Right atrium auricular region (tissue), 2 donors: ENCODE data around the gene MYO1E. TPM values are rescaled to one million over a fixed set of nuclear protein-coding genes. Genes with fewer than 3 reads are reported as not detected.

Experiments used
- DNase-seq: peaks from one replicate; pipeline ENCODE4 v3.0.0-alpha.2; 2019; ENCODE audit warnings: low spot score
- H3K27ac ChIP-seq, 2 donors: fragments of 200-600 bp; sonication (generic); 1 replicate in 1 of 2; 2 replicates in 1 of 2; pipeline ENCODE4 v1.5.1; 2016 to 2019
- H3K27me3 ChIP-seq, 2 donors: fragments of 200-600 bp; sonication (generic); one replicate each; pipeline versions ENCODE4 v1.5.1 to v1.6.0; 2017 to 2019
- H3K36me3 ChIP-seq: fragments of 200-600 bp; sonication (generic); one replicate; pipeline ENCODE4 v1.5.1; 2016
- H3K4me1 ChIP-seq, 2 donors: fragments of 200-600 bp; sonication (generic); one replicate each; pipeline versions ENCODE4 v1.5.1 to v1.6.0; 2017 to 2019
- H3K4me3 ChIP-seq, 2 donors: fragments of 200-600 bp; sonication (generic); 1 replicate in 1 of 2; 2 replicates in 1 of 2; pipeline ENCODE4 v1.5.1; 2017 to 2019; ENCODE audit warnings: mild to moderate bottlenecking in 1 of 2, moderate library complexity in 1 of 2
- H3K9me3 ChIP-seq, 2 donors: fragments of 200-600 bp; sonication (generic); one replicate each; pipeline ENCODE4 v1.5.1; 2019
- CTCF ChIP-seq, 2 donors: fragments of 200-600 bp; sonication (generic); IDR thresholded peaks; one replicate each; pipeline ENCODE4 v1.5.1; 2019; ENCODE audit warnings: antibody characterized with exemption in 2 of 2
- total RNA-seq, 2 donors: library from RNA; depleted of rRNA; stranded (reverse); fragments of >200 nt; gene quantifications; one replicate each; pipeline ENCODE4 v1.1.0, GENCODE V29; 2016

Gene MYO1E
- total RNA-seq, 2 donors from 2014 or later: 9.6 to 17.2 TPM

- peaks cover 0 to 23% of the 10 kb centered on the region in 2 donors for H3K4me1 ChIP-seq
Observed at GRCh38 chr15:59174151-59174834, 198.4 kb downstream of the MYO1E start.

GRCh38 chr15:59173194-59173593 lies 199.5 kb downstream of the MYO1E start:
- Histone ChIP-seq H3K4me1 (peaks cover 0 to 23% of the 10 kb centered on the region in 2 donors), H3K9me3 (no peaks in the 10 kb centered on the region), H3K27me3 (no peaks in the 10 kb centered on the region), H3K27ac (no peak overlapping the region), H3K36me3 (peaks cover 21% of the 10 kb centered on the region), H3K4me3 (no peak overlapping the region)
- DNase-seq: no peak
- no peak for TF ChIP-seq CTCF (IDR thresholded peaks at IDR 0.05)

More at GRCh38 chr15:59174151-59174834, 198.4 kb downstream of the MYO1E start:
- no peaks in the 10 kb centered on the region for H3K9me3 ChIP-seq
- DNase-seq: no peak
- no peak overlapping the region for H3K27ac ChIP-seq
- no peak for TF ChIP-seq CTCF (IDR thresholded peaks at IDR 0.05)
- no peaks in the 10 kb centered on the region for H3K27me3 ChIP-seq
- H3K36me3 ChIP-seq: peaks cover 21% of the 10 kb centered on the region
- H3K4me3 ChIP-seq: no peak overlapping the region

- Histone ChIP-seq H3K27ac (no peak overlapping the region), H3K4me3 (no peak overlapping the region), H3K4me1 (peaks cover 0 to 23% of the 10 kb centered on the region in 2 donors), H3K9me3 (no peaks in the 10 kb centered on the region), H3K36me3 (peaks cover 15% of the 10 kb centered on the region), H3K27me3 (no peaks in the 10 kb centered on the region)
- no peak for DNase-seq
- no peak for TF ChIP-seq CTCF (IDR thresholded peaks at IDR 0.05)
Observed at GRCh38 chr15:59172289-59172901, 200.3 kb downstream of the MYO1E start.

GRCh38 chr15:59171067-59171397 lies 201.6 kb downstream of the MYO1E start:
- no peak for TF ChIP-seq CTCF (IDR thresholded peaks at IDR 0.05)
- H3K9me3 ChIP-seq: no peaks in the 10 kb centered on the region
- no peaks in the 10 kb centered on the region for H3K27me3 ChIP-seq
- H3K36me3 ChIP-seq: peaks cover 15% of the 10 kb centered on the region
- no peak overlapping the region for H3K27ac ChIP-seq
- no peak for DNase-seq
- H3K4me3 ChIP-seq: no peak overlapping the region
- peaks cover 0 to 23% of the 10 kb centered on the region in 2 donors for H3K4me1 ChIP-seq

- H3K27me3 ChIP-seq: no peaks in the 10 kb centered on the region
- no peak for TF ChIP-seq CTCF (IDR thresholded peaks at IDR 0.05)
- H3K4me1 ChIP-seq: peaks cover 0 to 22% of the 10 kb centered on the region in 2 donors
- H3K36me3 ChIP-seq: peaks cover 15% of the 10 kb centered on the region
- H3K4me3 ChIP-seq: no peak overlapping the region
- no peak for DNase-seq
- H3K9me3 ChIP-seq: no peaks in the 10 kb centered on the region
- peak overlapping the region; percentile 68 to 74 for H3K27ac ChIP-seq
Observed at GRCh38 chr15:59170295-59171066, 202.2 kb downstream of the MYO1E start.
